OCI-LY3 (cell line): ENCODE data around the gene FOXR1.

Source experiments
- CTCF ChIP-seq: fragments of 200-600, 300-600 bp; sonication (generic); IDR thresholded peaks from 2 replicates; pipeline ENCODE4 v1.5.1; 2014; ENCODE audit warnings: antibody characterized with exemption, low read length, low read depth
- EZH2phosphoT487 ChIP-seq: fragments of 200-600 bp; shearing (Covaris generic); IDR thresholded peaks from 2 replicates; pipeline ENCODE4 v1.6.1; 2018; ENCODE audit warnings: antibody characterized with exemption, mixed run types, low read depth

DNA sequence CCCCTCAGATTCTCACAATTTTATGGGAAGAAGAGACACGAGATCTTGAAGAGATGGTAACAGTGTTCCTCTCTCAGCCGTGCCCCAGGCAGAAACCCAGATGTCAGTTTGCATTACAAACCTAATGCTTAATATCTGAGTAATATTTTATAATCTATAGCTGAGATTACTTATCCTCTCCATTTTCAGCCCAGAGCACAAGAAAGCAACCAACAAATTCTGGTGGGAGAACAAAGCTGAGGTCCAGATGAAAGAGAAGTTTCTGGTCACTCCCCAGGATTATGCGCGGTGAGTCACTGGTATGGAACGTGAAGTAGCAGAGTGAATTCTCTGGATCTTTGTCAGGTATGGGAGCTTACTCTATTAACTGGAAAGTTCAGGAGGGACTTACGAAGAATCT is 27.3 kb downstream of the FOXR1 start:
- TF ChIP-seq CTCF, result no peak
- no peak for TF ChIP-seq EZH2phosphoT487
